ENCODE results near the gene SNRNP48.

The SNRNP48 gene

DNA sequence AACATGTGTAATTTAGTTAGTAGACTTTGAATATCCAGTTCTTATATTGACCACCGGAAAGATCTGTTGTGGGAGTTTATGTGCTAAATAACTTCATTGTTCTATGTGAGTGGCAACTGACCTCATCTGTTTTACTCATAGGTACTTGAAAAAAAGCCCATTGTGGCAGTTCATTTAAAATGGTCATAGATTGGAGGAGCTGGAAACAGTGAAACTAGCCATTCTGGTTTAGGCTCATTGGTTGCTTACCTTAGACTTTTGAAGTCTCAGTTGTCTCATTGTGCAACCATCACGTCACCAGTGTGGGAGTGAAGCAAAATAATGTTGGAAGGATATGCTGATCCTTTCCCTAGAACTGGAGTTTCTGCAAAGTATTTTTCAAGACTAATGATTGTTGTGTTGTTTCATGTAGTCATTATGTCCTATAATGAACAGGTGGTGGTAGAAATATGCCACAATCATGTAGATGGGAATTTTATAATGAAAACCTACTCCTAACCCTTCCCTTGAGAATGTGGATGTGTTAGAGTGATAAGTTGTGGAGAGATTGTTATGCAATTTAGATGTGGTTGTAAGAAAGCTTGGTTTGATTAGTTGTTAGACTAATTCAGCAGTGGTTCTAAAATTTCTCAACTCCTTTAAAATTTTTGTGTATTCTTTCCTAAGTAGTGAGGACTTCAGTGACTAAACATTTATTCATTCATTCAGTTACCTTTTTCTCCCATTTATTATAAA lies 30.2 kb upstream of the SNRNP48 start:
- no peak for ATAC-seq

DNA sequence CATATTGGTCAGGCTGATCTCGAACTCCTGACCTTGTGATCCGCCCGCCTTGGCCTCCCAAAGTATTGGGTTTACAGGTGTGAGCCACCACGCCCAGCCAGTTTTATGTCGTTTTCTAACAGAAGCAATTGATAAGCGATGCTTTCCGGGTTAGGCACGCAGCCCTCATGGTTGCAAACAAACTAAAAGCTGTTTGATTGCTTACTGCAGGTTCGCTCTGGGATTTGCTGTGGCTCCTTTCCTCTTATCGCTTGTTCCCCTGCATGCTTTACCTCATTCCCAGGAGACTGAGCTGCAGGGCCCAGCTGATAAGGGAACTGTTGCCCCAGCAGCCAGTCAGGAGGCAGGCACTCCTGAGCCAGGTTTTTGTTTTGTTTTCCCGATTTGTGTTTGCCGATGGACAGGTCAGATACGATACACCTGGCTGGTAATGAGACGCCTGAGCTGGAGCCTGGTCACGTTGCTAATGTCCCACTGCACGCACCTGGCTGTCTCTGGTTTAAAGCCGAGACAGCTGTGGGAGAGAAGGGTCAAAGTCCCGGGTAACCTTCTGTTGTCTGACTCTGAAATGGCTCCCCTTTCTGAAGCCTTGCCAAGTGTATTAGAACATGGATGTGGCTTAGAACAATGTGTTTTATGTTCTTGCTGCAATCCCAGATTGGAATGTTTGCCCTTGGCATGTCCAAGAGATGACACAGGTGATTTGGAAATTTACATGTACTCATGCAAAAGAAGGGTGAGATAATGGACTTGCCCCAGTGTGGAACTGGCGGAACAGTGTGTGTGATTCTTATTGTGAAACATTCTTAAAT lies 28.6 kb upstream of the SNRNP48 start:
- no peak for ATAC-seq

DNA sequence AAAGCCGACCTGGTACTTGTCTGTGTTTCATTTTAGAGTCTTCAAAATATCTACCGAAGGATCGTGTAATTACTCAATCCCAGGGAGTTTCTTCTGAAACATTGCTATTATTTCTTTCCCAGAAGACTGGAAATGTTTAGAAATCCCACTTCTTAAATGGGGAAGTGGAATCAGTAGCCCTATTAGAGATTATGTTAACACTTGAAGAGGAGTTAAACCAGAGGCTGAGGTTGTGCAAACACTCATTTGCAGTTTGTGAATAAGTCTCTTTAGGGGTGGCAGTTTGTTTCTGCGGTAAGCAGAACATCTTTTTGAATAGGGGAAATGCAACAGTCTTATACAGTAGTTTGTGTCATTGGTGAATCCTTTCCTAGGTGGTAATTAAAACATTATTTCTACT lies 27.2 kb upstream of the SNRNP48 start:
- ATAC-seq, result no peak

DNA sequence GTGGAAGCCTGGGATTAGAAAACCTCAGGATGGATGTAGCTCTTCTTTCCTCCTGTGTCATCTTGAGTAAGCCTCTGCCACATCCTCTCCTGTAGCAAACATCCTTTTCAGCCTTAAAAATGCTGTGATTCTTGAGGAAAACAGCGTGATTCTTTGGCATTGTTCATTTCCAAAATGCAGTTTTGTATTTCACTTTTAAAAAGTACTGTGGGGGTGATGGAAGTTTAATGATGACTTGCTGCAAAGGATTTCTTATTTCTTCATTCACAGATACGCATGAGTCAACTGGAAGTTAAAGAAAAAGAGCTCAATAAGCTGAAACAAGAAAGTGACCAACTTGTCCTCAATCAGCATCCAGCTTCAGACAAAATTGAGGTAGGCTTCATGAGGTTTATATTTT lies 23.9 kb upstream of the SNRNP48 start:
- no peak for ATAC-seq

DNA sequence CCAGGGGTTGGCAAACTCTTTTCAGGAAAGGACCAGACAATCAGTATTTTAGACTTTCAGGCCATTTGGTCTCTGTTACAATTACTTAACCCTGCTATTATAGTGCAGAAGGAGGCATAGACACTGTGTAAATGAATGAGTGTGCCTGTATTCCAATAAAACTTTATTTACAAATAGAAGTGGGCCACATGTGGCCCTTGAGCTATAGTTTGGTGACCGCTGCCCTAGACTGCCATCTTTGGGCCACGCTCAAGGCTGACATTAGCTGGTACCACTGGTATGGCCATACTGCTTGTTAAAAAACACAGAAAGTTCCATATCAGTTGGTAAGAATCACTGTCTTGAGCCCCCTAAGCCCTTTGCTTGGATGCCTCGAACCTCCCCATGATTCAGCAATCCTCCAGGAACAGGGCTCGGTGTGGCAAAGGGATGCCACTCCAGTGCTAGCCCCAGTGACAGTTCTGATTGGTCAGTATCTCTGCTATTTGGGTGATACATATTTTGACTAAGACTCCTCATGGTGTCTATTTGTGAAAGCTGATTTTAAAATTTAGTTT lies 23.3 kb upstream of the SNRNP48 start:
- ATAC-seq, result no peak

DNA sequence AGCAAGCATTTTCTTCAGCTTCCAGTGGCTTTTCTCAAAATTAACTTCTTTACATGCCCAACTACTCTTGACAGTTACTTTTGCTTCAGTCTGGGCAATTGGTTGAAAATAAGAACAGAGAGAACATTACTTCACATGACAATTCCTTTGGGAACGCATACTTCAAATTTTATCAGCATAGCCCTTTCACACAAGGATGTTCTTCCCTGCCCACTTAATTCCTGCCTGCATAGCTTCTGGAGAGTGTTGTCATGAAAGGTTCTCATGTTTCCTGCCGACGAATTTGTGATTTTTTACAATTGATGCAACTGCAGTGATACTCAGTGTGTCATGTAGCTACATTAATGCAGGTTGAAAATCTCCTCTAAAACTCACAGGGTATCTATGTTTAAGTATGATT lies 22.0 kb upstream of the SNRNP48 start:
- no peak for ATAC-seq

DNA sequence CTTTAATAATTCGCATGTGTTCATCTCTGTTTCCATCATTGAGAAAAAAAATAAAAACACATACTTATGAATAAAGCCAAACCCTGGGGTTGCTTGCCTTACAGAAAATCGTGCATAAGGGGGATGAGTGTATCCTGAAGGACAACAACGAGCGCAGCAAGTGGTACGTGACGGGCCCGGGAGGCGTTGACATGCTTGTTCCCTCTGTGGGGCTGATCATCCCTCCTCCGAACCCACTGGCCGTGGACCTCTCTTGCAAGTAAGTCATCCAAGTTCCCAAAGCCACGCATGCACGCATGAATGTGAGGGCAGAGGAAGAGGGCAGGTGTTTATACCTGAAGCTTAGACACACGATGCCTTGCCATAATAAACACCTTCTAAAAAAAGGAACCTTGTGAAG lies 20.9 kb upstream of the SNRNP48 start:
- ATAC-seq, result no peak

DNA sequence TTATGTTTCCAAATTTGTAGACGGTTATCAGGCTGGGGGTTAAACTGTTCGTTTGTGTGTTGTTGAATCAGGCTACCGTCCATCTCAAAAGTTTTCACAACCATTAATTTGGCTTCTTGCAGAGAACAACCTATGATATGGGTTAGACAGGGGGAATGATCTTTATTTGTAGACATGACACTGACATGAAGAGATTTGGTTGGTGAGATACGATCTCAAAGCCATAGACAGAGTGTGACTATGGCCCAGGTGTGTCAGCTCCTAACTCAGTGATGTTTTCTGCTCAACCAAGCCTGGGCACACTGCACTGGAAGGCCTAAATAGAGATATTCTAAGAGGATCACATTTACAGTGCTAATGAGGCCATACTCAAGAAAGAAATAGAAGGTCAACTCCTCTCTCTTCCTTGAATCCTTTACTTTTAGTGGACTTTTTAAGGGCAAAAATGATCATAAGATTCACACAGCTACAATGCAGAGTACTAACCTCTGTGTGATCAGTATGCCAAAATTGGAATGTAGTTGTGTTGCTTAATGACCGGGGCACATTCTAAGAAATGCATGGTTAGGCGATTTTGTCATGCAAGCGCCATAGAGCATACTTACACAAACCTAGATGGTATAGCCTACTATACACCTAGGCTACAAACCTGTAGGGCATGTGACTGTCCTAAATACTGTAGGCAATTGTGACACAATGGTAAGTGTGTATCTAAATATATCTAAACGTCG lies 17.6 kb upstream of the SNRNP48 start:
- no peak for ATAC-seq

DNA sequence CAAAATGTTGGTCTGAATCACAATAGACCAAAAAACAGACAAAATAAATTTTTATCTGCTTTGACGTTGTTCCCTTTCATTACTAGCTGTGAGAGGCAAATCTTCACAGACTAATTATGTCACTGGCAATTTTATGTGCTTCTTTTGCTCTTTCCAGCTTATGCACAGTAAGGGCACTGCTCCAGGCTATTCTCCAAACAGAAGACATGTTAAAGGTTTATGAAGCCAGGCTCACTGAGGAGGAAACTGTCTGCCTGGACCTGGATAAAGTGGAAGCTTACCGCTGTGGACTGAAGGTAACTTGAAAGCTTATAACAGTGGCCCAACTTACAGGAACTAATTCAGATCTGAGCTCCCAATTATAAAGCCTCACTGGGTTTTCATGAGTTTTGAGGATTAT lies 15.5 kb upstream of the SNRNP48 start:
- no peak for ATAC-seq

DNA sequence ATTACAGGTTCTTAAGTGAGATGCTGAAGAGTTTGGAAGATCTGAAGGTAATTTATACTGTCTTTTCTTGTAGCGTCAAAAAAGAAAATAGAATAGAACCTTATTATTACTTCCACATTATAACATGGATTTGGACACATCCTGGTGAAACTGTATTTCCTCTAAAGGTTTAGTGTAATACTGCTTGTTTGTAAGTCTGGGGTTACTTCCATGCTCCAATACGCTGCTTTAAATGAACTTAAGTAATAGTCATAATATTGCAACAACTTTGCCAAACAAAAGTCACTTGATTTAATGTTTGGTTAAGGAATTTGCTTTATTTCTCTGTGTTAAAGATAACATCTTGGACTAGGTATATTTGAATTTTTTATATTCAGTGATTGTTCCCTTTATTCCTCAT lies 11.5 kb upstream of the SNRNP48 start:
- no peak for ATAC-seq

DNA sequence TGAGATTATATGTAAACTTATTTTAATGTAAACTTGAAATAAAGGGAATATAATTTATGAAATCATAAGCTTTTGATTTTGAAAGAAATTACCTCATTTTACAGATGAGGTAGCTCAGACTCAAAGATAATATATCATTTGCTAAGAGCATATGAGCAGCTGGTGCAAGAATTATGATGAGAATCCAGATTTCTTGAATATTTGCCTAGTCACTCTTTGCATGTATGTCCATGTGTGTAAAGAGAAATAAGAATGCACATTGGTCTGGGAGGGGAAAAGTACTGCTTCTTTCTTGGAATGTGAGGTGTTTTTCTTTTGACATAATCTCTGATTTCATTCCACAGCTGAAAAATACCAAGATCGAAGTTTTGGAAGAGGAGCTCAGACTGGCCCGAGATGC lies 11.1 kb upstream of the SNRNP48 start:
- ATAC-seq, result no peak

DNA sequence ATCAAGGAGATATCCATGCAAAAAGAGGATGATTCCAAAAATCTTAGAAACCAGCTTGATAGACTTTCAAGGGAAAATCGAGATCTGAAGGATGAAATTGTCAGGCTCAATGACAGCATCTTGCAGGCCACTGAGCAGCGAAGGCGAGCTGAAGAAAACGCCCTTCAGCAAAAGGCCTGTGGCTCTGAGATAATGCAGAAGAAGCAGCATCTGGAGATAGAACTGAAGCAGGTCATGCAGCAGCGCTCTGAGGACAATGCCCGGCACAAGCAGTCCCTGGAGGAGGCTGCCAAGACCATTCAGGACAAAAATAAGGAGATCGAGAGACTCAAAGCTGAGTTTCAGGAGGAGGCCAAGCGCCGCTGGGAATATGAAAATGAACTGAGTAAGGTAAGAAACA lies 10.1 kb upstream of the SNRNP48 start:
- no peak for ATAC-seq

DNA sequence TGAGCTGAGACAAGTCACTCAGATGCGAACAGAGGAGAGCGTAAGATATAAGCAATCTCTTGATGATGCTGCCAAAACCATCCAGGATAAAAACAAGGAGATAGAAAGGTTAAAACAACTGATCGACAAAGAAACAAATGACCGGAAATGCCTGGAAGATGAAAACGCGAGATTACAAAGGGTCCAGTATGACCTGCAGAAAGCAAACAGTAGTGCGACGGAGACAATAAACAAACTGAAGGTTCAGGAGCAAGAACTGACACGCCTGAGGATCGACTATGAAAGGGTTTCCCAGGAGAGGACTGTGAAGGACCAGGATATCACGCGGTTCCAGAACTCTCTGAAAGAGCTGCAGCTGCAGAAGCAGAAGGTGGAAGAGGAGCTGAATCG lies 9.5 kb upstream of the SNRNP48 start:
- ATAC-seq, result no peak

DNA sequence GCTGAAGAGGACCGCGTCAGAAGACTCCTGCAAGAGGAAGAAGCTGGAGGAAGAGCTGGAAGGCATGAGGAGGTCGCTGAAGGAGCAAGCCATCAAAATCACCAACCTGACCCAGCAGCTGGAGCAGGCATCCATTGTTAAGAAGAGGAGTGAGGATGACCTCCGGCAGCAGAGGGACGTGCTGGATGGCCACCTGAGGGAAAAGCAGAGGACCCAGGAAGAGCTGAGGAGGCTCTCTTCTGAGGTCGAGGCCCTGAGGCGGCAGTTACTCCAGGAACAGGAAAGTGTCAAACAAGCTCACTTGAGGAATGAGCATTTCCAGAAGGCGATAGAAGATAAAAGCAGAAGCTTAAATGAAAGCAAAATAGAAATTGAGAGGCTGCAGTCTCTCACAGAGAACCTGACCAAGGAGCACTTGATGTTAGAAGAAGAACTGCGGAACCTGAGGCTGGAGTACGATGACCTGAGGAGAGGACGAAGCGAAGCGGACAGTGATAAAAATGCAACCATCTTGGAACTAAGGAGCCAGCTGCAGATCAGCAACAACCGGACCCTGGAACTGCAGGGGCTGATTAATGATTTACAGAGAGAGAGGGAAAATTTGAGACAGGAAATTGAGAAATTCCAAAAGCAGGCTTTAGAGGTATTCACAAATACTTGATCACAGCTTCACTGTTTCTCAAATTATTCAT lies 8.9 kb upstream of the SNRNP48 start:
- no peak for ATAC-seq

DNA sequence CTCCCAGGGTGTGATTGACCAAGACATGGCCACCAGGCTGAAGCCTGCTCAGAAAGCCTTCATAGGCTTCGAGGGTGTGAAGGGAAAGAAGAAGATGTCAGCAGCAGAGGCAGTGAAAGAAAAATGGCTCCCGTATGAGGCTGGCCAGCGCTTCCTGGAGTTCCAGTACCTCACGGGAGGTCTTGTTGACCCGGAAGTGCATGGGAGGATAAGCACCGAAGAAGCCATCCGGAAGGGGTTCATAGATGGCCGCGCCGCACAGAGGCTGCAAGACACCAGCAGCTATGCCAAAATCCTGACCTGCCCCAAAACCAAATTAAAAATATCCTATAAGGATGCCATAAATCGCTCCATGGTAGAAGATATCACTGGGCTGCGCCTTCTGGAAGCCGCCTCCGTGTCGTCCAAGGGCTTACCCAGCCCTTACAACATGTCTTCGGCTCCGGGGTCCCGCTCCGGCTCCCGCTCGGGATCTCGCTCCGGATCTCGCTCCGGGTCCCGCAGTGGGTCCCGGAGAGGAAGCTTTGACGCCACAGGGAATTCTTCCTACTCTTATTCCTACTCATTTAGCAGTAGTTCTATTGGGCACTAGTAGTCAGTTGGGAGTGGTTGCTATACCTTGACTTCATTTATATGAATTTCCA lies 4.6 kb upstream of the SNRNP48 start:
- no peak for ATAC-seq

DNA sequence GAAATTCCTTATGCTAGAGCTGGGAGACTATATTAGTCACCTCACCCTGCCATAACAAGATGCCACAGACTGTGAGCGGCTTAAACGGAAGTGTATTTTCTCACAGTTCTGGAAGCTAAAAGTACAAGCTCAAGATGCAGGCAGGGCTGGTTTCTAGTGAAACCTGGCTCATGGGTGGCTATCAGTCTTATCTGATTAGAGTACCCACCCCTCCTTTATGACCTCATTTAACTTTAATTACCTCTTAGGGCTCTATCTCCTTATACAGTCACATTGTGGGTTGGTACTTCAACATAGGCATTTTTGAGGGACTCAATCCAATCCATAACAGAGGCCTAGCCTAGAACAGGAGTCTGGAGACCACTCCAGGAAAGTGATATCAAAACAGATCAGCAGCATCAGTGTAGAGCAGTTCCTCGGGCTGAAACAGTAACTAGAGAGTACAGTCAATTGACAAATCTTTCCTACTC lies 2.3 kb upstream of the SNRNP48 start:
- ATAC-seq, result no peak

DNA sequence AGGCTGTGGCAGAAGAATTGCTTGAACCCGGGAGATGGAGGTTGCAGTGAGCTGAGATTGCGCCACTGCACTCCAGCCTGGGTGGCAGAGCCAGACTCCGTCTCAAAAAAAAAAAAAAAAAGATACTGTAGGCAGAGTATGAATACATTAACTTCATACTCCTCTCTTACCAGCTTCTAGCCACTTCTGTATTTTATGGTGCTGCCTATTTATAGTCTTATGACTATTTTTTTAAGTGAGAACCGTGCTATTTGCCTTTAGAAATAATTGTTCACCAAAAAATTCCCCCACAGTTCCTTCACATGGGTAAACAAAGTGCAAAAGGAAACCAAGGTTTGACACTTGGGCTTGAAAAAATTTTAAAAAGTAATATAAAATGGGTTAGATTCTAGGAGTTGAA lies 1.5 kb upstream of the SNRNP48 start:
- no peak for ATAC-seq

DNA sequence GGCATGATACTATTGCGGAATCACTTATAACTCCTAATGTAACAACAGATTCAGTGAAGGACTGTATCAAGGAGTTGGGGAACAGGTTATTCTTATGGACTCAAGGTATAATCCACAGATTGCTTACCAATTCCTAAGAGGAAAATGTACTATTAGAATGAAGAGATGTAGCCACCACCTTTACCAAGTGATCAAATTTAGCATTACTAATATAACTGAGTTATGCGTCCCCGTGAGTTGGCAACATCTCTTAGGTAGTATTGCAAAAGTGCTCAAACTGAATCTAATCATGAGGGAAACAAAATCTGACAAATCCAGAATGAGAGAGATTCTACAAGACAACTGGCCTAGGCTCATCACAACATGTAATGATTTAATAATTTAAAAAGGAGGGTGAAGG lies 777 bp upstream of the SNRNP48 start:
- ATAC-seq, result no peak

DNA sequence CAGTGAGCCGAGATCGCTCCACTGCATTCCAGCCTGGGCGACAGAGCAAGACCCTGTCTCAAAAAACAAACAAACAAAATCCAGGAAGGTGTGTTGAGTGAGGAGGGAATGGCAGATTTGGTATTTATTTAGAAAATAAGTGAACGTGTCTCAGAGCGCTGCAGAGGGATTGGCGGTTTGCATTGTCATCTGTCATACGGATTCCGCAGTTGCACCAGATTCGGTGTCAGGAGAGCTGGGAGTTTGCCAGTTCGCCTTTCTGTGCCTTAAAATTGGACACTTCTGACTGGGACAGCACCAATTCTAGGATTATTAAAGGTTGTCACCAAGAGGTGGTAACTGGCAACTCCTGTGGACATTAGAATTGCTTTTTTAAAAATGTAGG lies 912 bp downstream of the SNRNP48 start:
- no peak for ATAC-seq

DNA sequence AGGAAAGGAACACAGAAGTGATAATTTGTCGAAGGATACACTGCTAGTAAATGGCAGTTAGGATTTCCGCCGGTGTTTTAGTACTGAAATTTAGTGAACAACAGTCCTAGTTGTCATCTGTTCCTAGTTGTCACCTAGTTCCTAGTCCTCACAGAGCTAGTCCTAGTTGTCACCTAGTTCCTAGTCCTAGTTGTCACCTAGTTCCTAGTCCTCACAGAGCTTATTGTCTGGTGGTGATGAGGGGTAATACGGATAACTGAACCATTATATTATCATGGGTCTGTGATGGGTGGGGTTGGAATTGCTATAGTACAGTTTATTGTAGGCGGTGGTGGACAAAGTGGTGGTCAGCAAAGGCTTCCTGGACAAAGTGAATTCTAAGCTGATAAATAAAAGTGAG lies 1.8 kb downstream of the SNRNP48 start:
- no peak for ATAC-seq

DNA sequence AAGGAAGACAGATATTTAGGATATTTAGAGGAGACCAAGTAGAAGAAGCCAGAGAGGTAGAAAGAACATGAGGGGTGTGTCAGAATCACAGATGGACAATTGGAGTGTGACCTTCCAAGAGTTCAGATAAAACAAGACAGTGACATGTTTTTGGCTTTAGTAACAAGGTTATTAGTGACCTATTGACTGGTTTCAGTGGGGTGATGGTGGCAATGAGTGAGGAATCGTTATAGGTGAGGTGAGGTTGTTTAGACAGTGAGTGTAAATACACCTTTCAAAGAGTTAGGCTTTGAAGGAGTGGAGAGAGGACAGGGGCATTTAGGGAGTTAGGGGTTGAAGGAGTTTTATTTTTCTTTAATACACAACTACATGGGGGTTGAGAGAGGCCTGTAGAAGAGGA lies 3.2 kb downstream of the SNRNP48 start:
- ATAC-seq, result no peak

DNA sequence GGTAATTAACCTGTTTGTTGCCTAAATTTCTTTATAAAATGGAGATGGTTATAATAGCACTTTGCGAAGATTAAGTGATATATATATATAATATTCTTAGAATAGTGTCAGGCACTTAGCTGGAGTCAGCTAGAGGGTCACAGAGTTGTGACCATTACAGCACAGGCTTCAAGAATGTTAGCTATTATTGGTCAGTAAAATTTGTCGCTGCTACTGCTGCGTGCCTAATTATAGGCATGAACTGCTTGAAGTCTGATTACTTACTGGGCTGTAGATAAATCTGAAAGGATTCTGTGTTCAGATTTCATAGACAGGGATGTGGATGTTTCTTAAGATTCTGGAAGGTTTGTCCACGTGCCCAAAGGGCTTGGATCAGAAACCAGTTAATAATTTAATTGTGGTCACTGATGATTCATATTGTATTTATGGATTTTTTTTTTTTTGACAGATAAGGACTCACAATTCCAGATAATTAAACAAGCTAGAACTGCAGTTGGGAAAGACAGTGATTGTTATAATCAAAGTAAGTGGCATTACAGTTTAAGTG lies 4.7 kb downstream of the SNRNP48 start:
- ATAC-seq, result no peak

Data from activated CD4-positive, CD25-positive, alpha-beta regulatory T cell treated with anti-CD3 and anti-CD28 coated beads, Interleukin-2, amount 50 U/mL, for 24 hours (primary cell).